ENCODE measurements around the gene TM4SF18. TPM values are rescaled to one million over a fixed set of nuclear protein-coding genes. Genes with fewer than 3 reads are reported as not detected.
A peak's percentile ranks its signal among the peaks of the same experiment; 100 is the strongest.

The TM4SF18 gene
- total and polyA plus RNA-seq, 9 donors, result 10.0 to 18.7 (median 13.5) TPM

DNA sequence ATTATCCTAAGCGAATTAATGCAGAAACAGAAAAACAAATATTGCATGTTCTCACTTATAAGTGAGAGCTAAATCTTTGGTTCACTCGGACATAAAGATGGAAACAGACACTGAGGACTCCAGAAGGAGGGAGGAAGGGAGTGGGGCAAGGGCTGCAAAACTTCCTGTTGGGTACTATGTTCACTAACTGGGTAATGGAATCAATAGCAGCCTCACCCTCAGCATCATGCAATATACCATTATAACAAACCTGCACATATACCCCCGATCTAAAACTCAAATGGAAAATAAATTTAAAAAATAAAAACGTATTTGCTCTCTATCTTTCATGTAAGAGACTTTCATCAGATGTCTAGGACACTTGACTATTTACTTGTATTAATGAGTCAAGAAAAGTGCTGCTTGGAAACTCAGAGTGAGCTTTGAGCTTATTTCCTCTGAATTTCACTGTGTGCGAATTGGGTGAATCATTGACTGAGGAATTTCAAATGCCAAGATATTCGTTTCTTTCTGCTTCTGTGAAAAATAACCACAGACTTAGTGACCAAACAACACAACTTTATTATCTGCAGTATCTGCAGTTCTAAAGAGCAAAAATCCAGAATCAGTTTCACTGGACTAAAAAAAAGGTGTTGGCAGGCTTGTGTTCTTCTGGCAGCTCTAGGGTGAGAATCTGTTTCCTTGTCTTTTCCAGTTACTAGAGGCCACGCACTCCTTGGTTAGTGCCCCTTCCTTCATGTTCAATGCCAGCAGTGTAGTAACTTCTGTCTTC lies 18.4 kb downstream of the TM4SF18 start:
- H3K27ac ChIP-seq (ENCODE audit: low read length), result no peak overlapping the region

DNA sequence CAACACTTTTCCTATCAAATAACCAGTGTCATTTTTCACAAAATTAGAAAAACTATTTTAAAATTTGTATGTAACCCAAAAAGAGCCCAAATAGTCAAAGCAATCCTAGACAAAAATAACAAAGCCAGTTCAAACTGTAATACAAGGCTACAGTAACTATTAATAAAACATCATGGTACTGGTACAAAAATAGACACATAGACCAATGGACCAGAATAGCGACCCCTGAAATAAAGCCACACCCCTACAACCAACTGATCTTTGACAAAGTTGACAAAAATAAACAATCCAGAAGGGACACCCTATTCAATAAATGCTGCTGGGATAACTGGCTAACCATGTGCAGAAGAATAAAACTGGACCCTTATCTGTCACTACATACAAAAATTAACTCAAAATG lies 19.9 kb downstream of the TM4SF18 start:
- Histone ChIP-seq H3K4me1 (ENCODE audit: control insufficient read depth, insufficient read depth, low read length) (no peaks in the 10 kb centered on the region), H3K9me3 (replicated peaks; ENCODE audit: control insufficient read depth, low read depth, low read length) (no peaks in the 10 kb centered on the region), H3K27me3 (ENCODE audit: control insufficient read depth, insufficient read depth, low read length) (no peaks in the 10 kb centered on the region), H3K36me3 (ENCODE audit: control insufficient read depth, insufficient read depth, low read length) (no peaks in the 10 kb centered on the region), H3K4me3 (ENCODE audit: low read length) (no peak overlapping the region), H3K27ac (ENCODE audit: low read length) (no peak overlapping the region)
- no peak for DNase-seq
- WGBS (ENCODE audit: insufficient coverage), result 67% methylated on average over 1 of the region's 1 CpG

More for the DNA sequence above, 18.4 kb downstream of the TM4SF18 start:
- H3K36me3 ChIP-seq (ENCODE audit: control insufficient read depth, insufficient read depth, low read length), result no peaks in the 10 kb centered on the region
- H3K27me3 ChIP-seq (ENCODE audit: control insufficient read depth, insufficient read depth, low read length), result no peaks in the 10 kb centered on the region
- no peak overlapping the region for H3K4me3 ChIP-seq (ENCODE audit: low read length)
- H3K9me3 ChIP-seq (replicated peaks; ENCODE audit: control insufficient read depth, low read depth, low read length), result no peaks in the 10 kb centered on the region
- 100% methylated on average over 1 of the region's 7 CpGs for WGBS (ENCODE audit: insufficient coverage)
- H3K4me1 ChIP-seq (ENCODE audit: control insufficient read depth, insufficient read depth, low read length), result no peaks in the 10 kb centered on the region
- no peak for DNase-seq

DNA sequence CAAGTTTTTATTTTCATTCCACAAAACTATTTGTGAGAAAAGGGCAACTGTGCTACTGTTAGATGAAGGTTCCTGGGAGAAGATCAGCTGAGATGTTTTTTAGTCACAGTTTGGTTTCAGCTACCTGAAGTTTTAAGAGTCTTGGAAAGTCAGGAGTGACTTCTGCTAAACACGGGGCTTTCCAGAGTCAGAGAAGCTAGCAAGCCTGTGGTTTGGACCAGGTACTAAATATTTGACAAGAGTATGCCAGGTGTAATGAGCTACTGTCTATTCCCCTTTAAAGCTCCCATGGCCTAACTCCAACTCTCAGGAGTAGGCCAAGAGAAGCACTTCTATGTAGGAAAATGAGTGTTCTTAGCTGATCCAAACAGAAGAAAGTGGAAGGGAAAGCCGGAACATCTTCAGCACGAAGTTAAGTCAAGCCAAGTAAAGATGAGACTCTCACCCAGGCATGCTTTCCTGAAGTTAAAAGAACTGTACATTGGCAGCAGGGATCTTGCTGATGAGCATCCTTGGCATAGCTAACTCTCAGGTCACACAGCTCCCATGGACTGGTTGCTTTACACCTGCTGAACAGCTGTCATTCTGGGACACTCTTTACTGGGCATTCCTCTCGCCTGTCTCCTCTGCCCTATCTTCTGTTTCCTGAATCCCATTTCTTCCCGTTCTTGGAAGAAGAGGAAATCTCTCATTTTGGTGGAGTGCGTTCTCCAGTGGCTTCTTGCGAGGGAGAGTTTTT lies 22.5 kb downstream of the TM4SF18 start:
- no peak overlapping the region for H3K4me3 ChIP-seq (ENCODE audit: low read length)
- WGBS (ENCODE audit: insufficient coverage), result 89% methylated on average over 3 of the region's 7 CpGs
- H3K36me3 ChIP-seq (ENCODE audit: control insufficient read depth, insufficient read depth, low read length), result no peaks in the 10 kb centered on the region
- no peaks in the 10 kb centered on the region for H3K27me3 ChIP-seq (ENCODE audit: control insufficient read depth, insufficient read depth, low read length)
- H3K9me3 ChIP-seq (replicated peaks; ENCODE audit: control insufficient read depth, low read depth, low read length), result no peaks in the 10 kb centered on the region
- H3K27ac ChIP-seq (ENCODE audit: low read length), result no peak overlapping the region
- no peak for DNase-seq
- H3K4me1 ChIP-seq (ENCODE audit: control insufficient read depth, insufficient read depth, low read length), result no peaks in the 10 kb centered on the region

DNA sequence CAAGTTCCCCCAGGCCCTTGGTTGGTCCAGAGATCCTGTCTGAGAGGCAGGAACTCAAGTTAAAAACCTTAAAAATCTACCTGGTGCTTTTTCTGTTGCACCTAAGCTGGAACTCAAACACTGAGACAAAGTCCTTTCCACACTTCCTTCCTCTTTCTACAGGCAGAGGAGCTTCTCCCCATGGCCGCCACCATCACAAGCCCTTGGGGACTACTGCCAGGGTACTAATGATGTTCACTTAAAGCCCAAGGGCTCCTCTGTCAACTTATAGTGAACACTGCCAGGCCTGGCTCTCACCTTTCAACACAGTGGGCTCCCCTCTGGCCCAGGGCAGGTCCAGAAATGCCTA lies 26.0 kb downstream of the TM4SF18 start:
- no peak for DNase-seq
- WGBS (ENCODE audit: insufficient coverage), result 89% methylated on average over 1 of the region's 1 CpG
- Histone ChIP-seq H3K4me1 (ENCODE audit: control insufficient read depth, insufficient read depth, low read length) (no peaks in the 10 kb centered on the region), H3K27me3 (ENCODE audit: control insufficient read depth, insufficient read depth, low read length) (no peaks in the 10 kb centered on the region), H3K27ac (ENCODE audit: low read length) (no peak overlapping the region), H3K36me3 (ENCODE audit: control insufficient read depth, insufficient read depth, low read length) (no peaks in the 10 kb centered on the region), H3K4me3 (ENCODE audit: low read length) (no peak overlapping the region), H3K9me3 (replicated peaks; ENCODE audit: control insufficient read depth, low read depth, low read length) (no peaks in the 10 kb centered on the region)

- no peaks in the 10 kb centered on the region for H3K36me3 ChIP-seq (ENCODE audit: control insufficient read depth, insufficient read depth, low read length)
- WGBS (ENCODE audit: insufficient coverage), result 88% methylated on average over 1 of the region's 2 CpGs
- H3K4me3 ChIP-seq (ENCODE audit: low read length), result no peak overlapping the region
These were observed 26.5 kb downstream of the TM4SF18 start for GRCh38 chr3:149306751-149307434.

GRCh38 chr3:149305376-149305775 lies 28.1 kb downstream of the TM4SF18 start:
- WGBS (ENCODE audit: insufficient coverage), result no CpG with 5 or more reads among the region's 2 CpGs
- no peaks in the 10 kb centered on the region for H3K4me1 ChIP-seq (ENCODE audit: control insufficient read depth, insufficient read depth, low read length)
- no peaks in the 10 kb centered on the region for H3K36me3 ChIP-seq (ENCODE audit: control insufficient read depth, insufficient read depth, low read length)
- no peaks in the 10 kb centered on the region for H3K9me3 ChIP-seq (replicated peaks; ENCODE audit: control insufficient read depth, low read depth, low read length)
- no peaks in the 10 kb centered on the region for H3K27me3 ChIP-seq (ENCODE audit: control insufficient read depth, insufficient read depth, low read length)
- no peak overlapping the region for H3K4me3 ChIP-seq (ENCODE audit: low read length)
- no peak for DNase-seq
- no peak overlapping the region for H3K27ac ChIP-seq (ENCODE audit: low read length)

More at GRCh38 chr3:149306751-149307434, 26.5 kb downstream of the TM4SF18 start:
- DNase-seq, result no peak
- Histone ChIP-seq H3K4me1 (ENCODE audit: control insufficient read depth, insufficient read depth, low read length) (no peaks in the 10 kb centered on the region), H3K27me3 (ENCODE audit: control insufficient read depth, insufficient read depth, low read length) (no peaks in the 10 kb centered on the region), H3K27ac (ENCODE audit: low read length) (no peak overlapping the region), H3K9me3 (replicated peaks; ENCODE audit: control insufficient read depth, low read depth, low read length) (no peaks in the 10 kb centered on the region)

DNA sequence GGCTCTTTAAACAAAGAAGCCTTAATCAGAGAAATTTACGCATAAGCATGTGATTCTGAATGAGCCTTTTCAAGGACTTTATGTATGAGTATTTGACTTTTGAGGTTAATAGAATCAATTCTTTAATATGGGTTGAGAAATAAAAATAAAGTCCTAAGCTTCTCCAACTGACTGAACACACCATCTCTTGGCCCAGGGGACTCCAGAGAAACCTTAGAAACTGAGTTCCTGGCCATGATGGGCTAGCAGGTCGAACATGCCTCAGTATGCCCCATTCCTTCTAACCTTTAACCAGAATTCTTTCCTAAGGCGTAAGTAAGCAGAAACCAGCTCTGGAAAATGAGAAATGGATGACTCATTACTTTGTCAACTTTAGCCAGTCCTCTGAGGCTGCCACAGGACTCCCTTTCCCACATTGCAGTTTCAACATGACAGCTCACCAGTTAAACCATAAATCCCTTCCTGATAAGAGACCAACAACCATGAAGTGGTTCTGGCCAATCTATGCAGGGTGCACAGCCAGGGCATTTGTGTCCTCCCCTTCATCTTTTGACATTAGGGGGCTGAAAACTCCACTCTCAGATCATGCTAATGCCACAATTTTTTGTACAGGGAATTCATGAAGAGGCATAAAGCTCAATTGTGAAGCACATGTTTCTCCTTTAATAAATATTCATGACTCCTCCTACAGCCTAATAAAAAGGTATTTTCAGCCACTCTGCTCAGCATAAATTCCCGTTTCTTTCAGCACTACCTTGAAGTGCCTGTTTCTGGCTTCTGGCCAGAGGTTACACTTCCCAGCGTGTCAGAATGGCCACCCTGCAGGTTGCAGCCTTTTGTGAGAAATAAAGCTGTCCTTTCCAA lies 33.3 kb downstream of the TM4SF18 start:
- no peaks in the 10 kb centered on the region for H3K36me3 ChIP-seq (ENCODE audit: control insufficient read depth, insufficient read depth, low read length)
- no peaks in the 10 kb centered on the region for H3K9me3 ChIP-seq (replicated peaks; ENCODE audit: control insufficient read depth, low read depth, low read length)
- peak; percentile 8 for DNase-seq
- H3K27me3 ChIP-seq (ENCODE audit: control insufficient read depth, insufficient read depth, low read length), result no peaks in the 10 kb centered on the region
- H3K27ac ChIP-seq (ENCODE audit: low read length), result no peak overlapping the region
- no peak overlapping the region for H3K4me3 ChIP-seq (ENCODE audit: low read length)
- no peaks in the 10 kb centered on the region for H3K4me1 ChIP-seq (ENCODE audit: control insufficient read depth, insufficient read depth, low read length)
- 0% methylated on average over 1 of the region's 5 CpGs for WGBS (ENCODE audit: insufficient coverage)

DNA sequence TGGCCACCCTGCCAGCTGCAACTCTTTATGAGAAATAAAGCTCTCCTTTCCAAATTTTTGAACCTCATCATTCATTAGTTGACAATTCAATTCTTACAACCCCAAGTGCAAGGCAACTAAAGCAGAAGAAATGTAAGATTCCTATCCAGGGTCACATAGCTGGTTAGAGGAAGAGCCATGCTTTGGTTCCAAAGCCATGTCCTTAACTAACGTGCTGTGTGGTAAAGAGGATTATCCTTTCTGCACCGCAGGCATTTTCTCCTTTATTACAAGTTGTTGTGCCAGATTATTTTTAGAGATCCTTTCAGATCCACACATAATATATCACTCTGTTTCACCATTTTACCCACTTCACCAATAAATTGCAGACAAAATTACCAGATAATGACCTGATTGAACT lies 36.5 kb downstream of the TM4SF18 start:
- Histone ChIP-seq H3K4me1 (ENCODE audit: control insufficient read depth, insufficient read depth, low read length) (no peaks in the 10 kb centered on the region), H3K36me3 (ENCODE audit: control insufficient read depth, insufficient read depth, low read length) (no peaks in the 10 kb centered on the region), H3K27me3 (ENCODE audit: control insufficient read depth, insufficient read depth, low read length) (no peaks in the 10 kb centered on the region), H3K27ac (ENCODE audit: low read length) (no peak overlapping the region), H3K9me3 (replicated peaks; ENCODE audit: control insufficient read depth, low read depth, low read length) (no peaks in the 10 kb centered on the region), H3K4me3 (ENCODE audit: low read length) (no peak overlapping the region)
- WGBS (ENCODE audit: insufficient coverage), result 50% methylated on average over 1 of the region's 2 CpGs
- DNase-seq, result no peak

DNA sequence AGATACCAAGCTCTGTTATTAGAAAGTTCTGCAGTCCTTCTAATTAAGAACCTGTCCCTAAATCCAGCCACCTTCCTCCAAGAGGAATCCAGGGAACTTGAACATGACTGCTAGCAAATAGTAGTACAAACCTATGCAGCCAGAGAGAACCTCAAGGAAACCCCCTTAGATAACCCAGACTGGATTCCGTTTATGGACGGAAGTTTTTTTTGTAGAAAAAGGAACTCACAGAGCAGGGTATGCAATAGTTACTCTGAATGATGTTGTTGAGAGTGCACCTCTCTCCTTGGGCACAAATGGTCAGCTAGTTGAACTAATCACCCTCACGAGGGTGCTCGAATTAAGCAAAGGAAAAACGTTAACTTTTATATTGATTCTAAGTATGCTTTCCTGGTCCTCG lies 40.8 kb downstream of the TM4SF18 start:
- WGBS (ENCODE audit: insufficient coverage), result no CpG with 5 or more reads among the region's 6 CpGs
- H3K9me3 ChIP-seq (replicated peaks; ENCODE audit: control insufficient read depth, low read depth, low read length), result no peaks in the 10 kb centered on the region
- no peak for DNase-seq
- H3K4me1 ChIP-seq (ENCODE audit: control insufficient read depth, insufficient read depth, low read length), result no peaks in the 10 kb centered on the region
- no peak overlapping the region for H3K4me3 ChIP-seq (ENCODE audit: low read length)
- no peaks in the 10 kb centered on the region for H3K27me3 ChIP-seq (ENCODE audit: control insufficient read depth, insufficient read depth, low read length)
- no peak overlapping the region for H3K27ac ChIP-seq (ENCODE audit: low read length)
- no peaks in the 10 kb centered on the region for H3K36me3 ChIP-seq (ENCODE audit: control insufficient read depth, insufficient read depth, low read length)
